VCaP (cell line): ENCODE measurements around the gene ZNF490.

Experiments
- H3K27ac ChIP-seq: fragments of 450-650 bp; 2 replicates; pipeline ENCODE4 v1.5.1; 2017
- CTCF ChIP-seq: fragments of 450-650 bp; conservative IDR thresholded peaks from 2 replicates; pipeline ENCODE4 v1.5.1; 2017; ENCODE audit warnings: mild to moderate bottlenecking, moderate library complexity

The ZNF490 gene

GRCh38 chr19:12610540-12611360 lies at the start of gene ZNF490, which contains the start of gene ZNF791:
TSS of gene ZNF490 (minus strand) at chr19:12610813. CDS start at chr19:12610680, 133 bp downstream.
TSS of gene ZNF791 (plus strand) at chr19:12610920. CDS start at chr19:12611080, 160 bp downstream.
- H3K27ac ChIP-seq: peak within 1 kb of the TSS; percentile 90
- TF ChIP-seq CTCF: no peak; the same call in 1 of the 2 replicates

- TF ChIP-seq CTCF: no peak
- no peak overlapping the region for H3K27ac ChIP-seq
Observed at GRCh38 chr19:12657966-12658365, 47.4 kb upstream of the ZNF490 start.

- no peak overlapping the region for H3K27ac ChIP-seq
- TF ChIP-seq CTCF: no peak
Observed at GRCh38 chr19:12656899-12657571, 46.4 kb upstream of the ZNF490 start.

- no peak overlapping the region for H3K27ac ChIP-seq
- TF ChIP-seq CTCF: no peak
Observed at GRCh38 chr19:12655546-12655945, 44.9 kb upstream of the ZNF490 start.

GRCh38 chr19:12652219-12652618 lies 41.6 kb upstream of the ZNF490 start:
- H3K27ac ChIP-seq: no peak overlapping the region
- TF ChIP-seq CTCF: no peak

GRCh38 chr19:12649941-12650340 lies 39.3 kb upstream of the ZNF490 start:
- no peak overlapping the region for H3K27ac ChIP-seq
- TF ChIP-seq CTCF: no peak

- TF ChIP-seq CTCF: peak; percentile 60
- H3K27ac ChIP-seq: no peak overlapping the region
Observed at GRCh38 chr19:12648088-12648487, 37.5 kb upstream of the ZNF490 start.
